Ishikawa (cell line): ENCODE measurements around the gene ISOC2.
A peak's percentile ranks its signal among the peaks of the same experiment; 100 is the strongest.

Experiments used
- CREB1 ChIP-seq: IDR thresholded peaks from 2 replicates; pipeline ENCODE4 v1.6.1; 2012; ENCODE audit warnings: low read depth
- EGR1 ChIP-seq: IDR thresholded peaks from 2 replicates; pipeline ENCODE4 v1.6.1; 2012
- FOXM1 ChIP-seq: IDR thresholded peaks from 2 replicates; pipeline ENCODE4 v1.6.1; 2012; ENCODE audit warnings: low read depth, borderline replicate concordance
- MAX ChIP-seq: IDR thresholded peaks from 2 replicates; pipeline ENCODE4 v1.6.1; 2012
- NFIC ChIP-seq: IDR thresholded peaks from 2 replicates; pipeline ENCODE4 v1.6.1; 2012
- RAD21 ChIP-seq: IDR thresholded peaks from 2 replicates; pipeline ENCODE4 v1.6.1; 2012; ENCODE audit warnings: low read depth
- REST ChIP-seq: IDR thresholded peaks from 2 replicates; pipeline ENCODE4 v1.6.1; 2012; ENCODE audit warnings: low read depth, mild to moderate bottlenecking
- TAF1 ChIP-seq: IDR thresholded peaks from 2 replicates; pipeline ENCODE4 v1.6.1; 2012; ENCODE audit warnings: low read depth, mild to moderate bottlenecking
- TCF12 ChIP-seq: IDR thresholded peaks from 2 replicates; pipeline ENCODE4 v1.6.1; 2012; ENCODE audit warnings: low read depth
- TEAD4 ChIP-seq: IDR thresholded peaks from 2 replicates; pipeline ENCODE4 v1.6.1; 2012
- USF1 ChIP-seq: IDR thresholded peaks from 2 replicates; pipeline ENCODE4 v1.6.1; 2012
- YY1 ChIP-seq: IDR thresholded peaks from 2 replicates; pipeline ENCODE4 v1.6.1; 2012; ENCODE audit warnings: low read depth
- ZBTB7A ChIP-seq: IDR thresholded peaks from 2 replicates; pipeline ENCODE4 v1.6.1; 2012; ENCODE audit warnings: low read depth

The ISOC2 gene

GRCh38 chr19:55407550-55407799, 54.0 kb downstream of the ISOC2 start, which contains the start of gene UBE2S:
TSS of gene UBE2S (minus strand) at chr19:55407788. CDS start at chr19:55407589, 199 bp downstream.
- TF ChIP-seq TAF1: peak; percentile 93
- 0 out of 2 replicates have a peak, but pooled peaks have one; percentile 14 for TF ChIP-seq REST
- peak; percentile 57; the same call in 1 of the 2 replicates for TF ChIP-seq YY1
- TF ChIP-seq TEAD4: peak; percentile 12; the same call in 1 of the 2 replicates

GRCh38 chr19:55406826-55407549, 54.5 kb downstream of the ISOC2 start:
- TF ChIP-seq EGR1 (no peak), USF1 (no peak), FOXM1 (no peak), YY1 (no peak), ZBTB7A (no peak), TAF1 (no peak), RAD21 (no peak), REST (no peak), TEAD4 (no peak), MAX (no peak), CREB1 (no peak), NFIC (no peak)

GRCh38 chr19:55406091-55406825, 55.2 kb downstream of the ISOC2 start:
- TF ChIP-seq YY1 (no peak), TEAD4 (no peak), NFIC (no peak), CREB1 (no peak)

- TF ChIP-seq TEAD4 (no peak), TCF12 (no peak)
These were observed 55.8 kb downstream of the ISOC2 start for GRCh38 chr19:55405638-55406037.
